HG03439 (cell line): ENCODE measurements around the gene MIAT.
"Not testable (repeated sequence)": the region's sequence is repeated elsewhere in the genome, so short reads cannot be mapped to it uniquely, and the experiment has no call there.

Source experiments
- ATAC-seq: cut with Tn5 transposase; IDR thresholded peaks from one replicate; pipeline ENCODE4 v1.9.1; 2021; ENCODE audit warnings: mild to moderate bottlenecking, moderate library complexity; ENCODE audit not compliant: unreplicated experiment

MIAT gene

GRCh38 chr22:26691377-26691716, 34.0 kb downstream of the MIAT start:
- ATAC-seq, result no peak

GRCh38 chr22:26692215-26692614, 34.8 kb downstream of the MIAT start:
- ATAC-seq, result no peak

GRCh38 chr22:26697151-26697550, 39.8 kb downstream of the MIAT start:
- no peak for ATAC-seq

GRCh38 chr22:26700462-26700861, 43.1 kb downstream of the MIAT start:
- ATAC-seq, result no peak

GRCh38 chr22:26700886-26701285, 43.5 kb downstream of the MIAT start:
- no peak for ATAC-seq

GRCh38 chr22:26701323-26701722, 43.9 kb downstream of the MIAT start:
- ATAC-seq, result no peak

- ATAC-seq, result no peak
Observed at GRCh38 chr22:26702906-26703830, 45.8 kb downstream of the MIAT start.

GRCh38 chr22:26705379-26705778, 48.0 kb downstream of the MIAT start:
- not testable (repeated sequence) for ATAC-seq

- no peak for ATAC-seq
Observed at GRCh38 chr22:26707090-26707489, 49.7 kb downstream of the MIAT start.

- no peak for ATAC-seq
Observed at GRCh38 chr22:26707581-26707980, 50.2 kb downstream of the MIAT start.

- ATAC-seq, result no peak
Observed at GRCh38 chr22:26708256-26709009, 51.0 kb downstream of the MIAT start.

- no peak for ATAC-seq
Observed at GRCh38 chr22:26709617-26710390, 52.4 kb downstream of the MIAT start.

GRCh38 chr22:26711205-26711963, 54.0 kb downstream of the MIAT start:
- peak; percentile 59 for ATAC-seq

- ATAC-seq, result no peak
Observed at GRCh38 chr22:26712158-26712557, 54.8 kb downstream of the MIAT start.

GRCh38 chr22:26713823-26714449, 56.5 kb downstream of the MIAT start:
- ATAC-seq, result no peak

GRCh38 chr22:26714971-26715370, 57.6 kb downstream of the MIAT start:
- no peak for ATAC-seq

GRCh38 chr22:26715392-26715936, 58.1 kb downstream of the MIAT start:
- no peak for ATAC-seq

GRCh38 chr22:26718488-26718887, 61.1 kb downstream of the MIAT start:
- no peak for ATAC-seq

GRCh38 chr22:26718905-26719304, 61.5 kb downstream of the MIAT start:
- ATAC-seq, result no peak

- no peak for ATAC-seq
Observed at GRCh38 chr22:26722159-26722558, 64.8 kb downstream of the MIAT start.
